Measurements from ENCODE around the gene ZNF865. TPM values are rescaled to one million over a fixed set of nuclear protein-coding genes. Genes with fewer than 3 reads are reported as not detected.
A peak's percentile ranks its signal among the peaks of the same experiment; 100 is the strongest.

The ZNF865 gene
- total RNA-seq, 1 donor from 2014 or later = 16.1 TPM

GRCh38 chr19:55648585-55649267 is 43.3 kb downstream of the ZNF865 start:
- Mint-ChIP-seq H3K27me3 (ENCODE audit: low read depth) (no peaks in the 10 kb centered on the region), H3K4me3 (ENCODE audit: unreplicated experiment) (peak overlapping the region; percentile 81), H3K27ac (ENCODE audit: unreplicated experiment) (peak overlapping the region; percentile 41), H3K9me3 (ENCODE audit: low read depth) (no peaks in the 10 kb centered on the region), H3K4me1 (ENCODE audit: low read depth) (peaks cover 53% of the 10 kb centered on the region), H3K36me3 (ENCODE audit: low read depth) (peaks cover 8% of the 10 kb centered on the region)
- TF ChIP-seq CTCF (IDR thresholded peaks at IDR 0.05) = no peak
- DNase-seq (ENCODE audit: low spot score) = peak; percentile 87

GRCh38 chr19:55649268-55650125 is 44.0 kb downstream of the ZNF865 start:
- H3K27ac Mint-ChIP-seq (ENCODE audit: unreplicated experiment) = peak overlapping the region; percentile 77
- TF ChIP-seq CTCF (IDR thresholded peaks at IDR 0.05) = no peak
- peaks cover 45% of the 10 kb centered on the region for H3K4me1 Mint-ChIP-seq (ENCODE audit: low read depth)
- DNase-seq (ENCODE audit: low spot score) = peak; percentile 74
- no peaks in the 10 kb centered on the region for H3K9me3 Mint-ChIP-seq (ENCODE audit: low read depth)
- peak overlapping the region; percentile 81 for H3K4me3 Mint-ChIP-seq (ENCODE audit: unreplicated experiment)
- peaks cover 8% of the 10 kb centered on the region for H3K36me3 Mint-ChIP-seq (ENCODE audit: low read depth)
- no peaks in the 10 kb centered on the region for H3K27me3 Mint-ChIP-seq (ENCODE audit: low read depth)

GRCh38 chr19:55650126-55650557 is 44.7 kb downstream of the ZNF865 start:
- no peak overlapping the region for H3K4me3 Mint-ChIP-seq (ENCODE audit: unreplicated experiment)
- no peak for DNase-seq (ENCODE audit: low spot score)
- TF ChIP-seq CTCF (IDR thresholded peaks at IDR 0.05) = no peak
- H3K36me3 Mint-ChIP-seq (ENCODE audit: low read depth) = peaks cover 7% of the 10 kb centered on the region
- H3K27ac Mint-ChIP-seq (ENCODE audit: unreplicated experiment) = peak overlapping the region; percentile 77
- no peaks in the 10 kb centered on the region for H3K27me3 Mint-ChIP-seq (ENCODE audit: low read depth)
- peaks cover 43% of the 10 kb centered on the region for H3K4me1 Mint-ChIP-seq (ENCODE audit: low read depth)
- H3K9me3 Mint-ChIP-seq (ENCODE audit: low read depth) = no peaks in the 10 kb centered on the region

- no peak overlapping the region for H3K4me3 Mint-ChIP-seq (ENCODE audit: unreplicated experiment)
Measured at GRCh38 chr19:55650602-55651230, 45.3 kb downstream of the ZNF865 start.

More at GRCh38 chr19:55650602-55651230, 45.3 kb downstream of the ZNF865 start:
- H3K9me3 Mint-ChIP-seq (ENCODE audit: low read depth) = no peaks in the 10 kb centered on the region
- H3K27ac Mint-ChIP-seq (ENCODE audit: unreplicated experiment) = peak overlapping the region; percentile 33
- DNase-seq (ENCODE audit: low spot score) = peak; percentile 92
- peaks cover 3% of the 10 kb centered on the region for H3K36me3 Mint-ChIP-seq (ENCODE audit: low read depth)
- no peak for TF ChIP-seq CTCF (IDR thresholded peaks at IDR 0.05)
- no peaks in the 10 kb centered on the region for H3K27me3 Mint-ChIP-seq (ENCODE audit: low read depth)
- H3K4me1 Mint-ChIP-seq (ENCODE audit: low read depth) = peaks cover 38% of the 10 kb centered on the region

Measured in chondrocyte (in vitro differentiated cells).